Prostate gland (tissue), 2 donors: Measurements from ENCODE around the gene GAB1.

Experiments used
- POLR2A ChIP-seq: fragments of 450-650 bp; IDR thresholded peaks from one replicate; pipeline ENCODE4 v1.6.1; 2016; ENCODE audit warnings: antibody characterized with exemption, mild to moderate bottlenecking
- POLR2AphosphoS5 ChIP-seq: sonication (generic); formaldehyde crosslinking; IDR thresholded peaks from one replicate; pipeline ENCODE4 v1.6.1; 2017; ENCODE audit warnings: antibody characterized with exemption
- TF ChIP-seq, protein P1 (sequence below), 4 experiments: fragments of 200-600 bp in 2 of 4; fragments of 450-650 bp in 2 of 4; sonication (generic) in 2 of 4; IDR thresholded peaks; 1 replicate in 3 of 4; 2 replicates in 1 of 4; pipeline ENCODE4 v1.5.1; 2016 to 2019; ENCODE audit warnings: antibody characterized with exemption in 4 of 4, mild to moderate bottlenecking in 2 of 4, moderate library complexity in 2 of 4

DNA sequence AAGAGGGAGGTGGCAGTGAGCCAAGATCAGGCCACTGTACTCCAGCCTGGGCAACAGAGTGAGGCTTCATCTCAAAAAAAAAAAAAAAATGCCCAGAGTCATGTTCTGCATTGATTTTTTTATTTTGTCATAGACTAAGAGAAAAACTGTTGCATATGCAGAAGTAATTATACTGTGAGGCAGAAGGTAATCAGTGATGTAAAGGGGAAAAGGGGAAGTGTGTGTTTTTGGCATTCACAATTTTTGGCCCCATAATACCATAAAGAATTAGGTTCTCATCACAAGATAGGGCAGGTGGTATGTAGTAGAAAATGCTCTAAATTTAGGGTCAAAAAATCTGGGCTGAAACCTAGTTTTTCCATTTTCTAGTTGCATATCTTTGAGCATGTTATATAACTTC, 47.3 kb upstream of the GAB1 start:
- no peak for TF ChIP-seq POLR2AphosphoS5
- TF ChIP-seq, protein P1, sequence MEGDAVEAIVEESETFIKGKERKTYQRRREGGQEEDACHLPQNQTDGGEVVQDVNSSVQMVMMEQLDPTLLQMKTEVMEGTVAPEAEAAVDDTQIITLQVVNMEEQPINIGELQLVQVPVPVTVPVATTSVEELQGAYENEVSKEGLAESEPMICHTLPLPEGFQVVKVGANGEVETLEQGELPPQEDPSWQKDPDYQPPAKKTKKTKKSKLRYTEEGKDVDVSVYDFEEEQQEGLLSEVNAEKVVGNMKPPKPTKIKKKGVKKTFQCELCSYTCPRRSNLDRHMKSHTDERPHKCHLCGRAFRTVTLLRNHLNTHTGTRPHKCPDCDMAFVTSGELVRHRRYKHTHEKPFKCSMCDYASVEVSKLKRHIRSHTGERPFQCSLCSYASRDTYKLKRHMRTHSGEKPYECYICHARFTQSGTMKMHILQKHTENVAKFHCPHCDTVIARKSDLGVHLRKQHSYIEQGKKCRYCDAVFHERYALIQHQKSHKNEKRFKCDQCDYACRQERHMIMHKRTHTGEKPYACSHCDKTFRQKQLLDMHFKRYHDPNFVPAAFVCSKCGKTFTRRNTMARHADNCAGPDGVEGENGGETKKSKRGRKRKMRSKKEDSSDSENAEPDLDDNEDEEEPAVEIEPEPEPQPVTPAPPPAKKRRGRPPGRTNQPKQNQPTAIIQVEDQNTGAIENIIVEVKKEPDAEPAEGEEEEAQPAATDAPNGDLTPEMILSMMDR (IDR thresholded peaks at IDR 0.05): no peak
- no peak for TF ChIP-seq POLR2A
